CD4-positive, alpha-beta T cell treated with Interleukin-4 for 1 hour (primary cell): ENCODE data around the gene DALRD3.

Experiments
- DNase-seq, 2 donors: peaks; one replicate each; pipeline ENCODE4 v3.0.0-alpha.2; 2020 to 2022

Gene DALRD3

DNA sequence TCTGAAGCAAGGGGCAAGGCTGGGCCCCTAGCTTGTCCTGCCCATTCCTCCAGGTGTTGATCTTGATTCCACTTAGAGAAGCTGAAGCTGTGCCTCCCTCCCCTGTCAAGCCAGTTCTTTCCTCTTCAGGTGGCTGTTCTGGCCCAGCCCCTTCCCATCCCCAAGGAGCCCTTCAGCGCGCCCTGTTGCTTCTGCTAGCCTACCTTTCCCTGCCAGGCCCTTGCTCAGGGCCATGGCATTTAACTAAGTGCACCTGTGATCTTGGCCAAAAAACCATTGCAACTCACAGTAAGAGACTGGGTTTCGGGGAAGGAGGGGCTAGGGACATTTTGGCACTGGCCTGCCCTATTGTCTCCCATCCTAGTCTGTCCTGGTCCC is 13.1 kb downstream of the DALRD3 start:
- no peak for DNase-seq

DNA sequence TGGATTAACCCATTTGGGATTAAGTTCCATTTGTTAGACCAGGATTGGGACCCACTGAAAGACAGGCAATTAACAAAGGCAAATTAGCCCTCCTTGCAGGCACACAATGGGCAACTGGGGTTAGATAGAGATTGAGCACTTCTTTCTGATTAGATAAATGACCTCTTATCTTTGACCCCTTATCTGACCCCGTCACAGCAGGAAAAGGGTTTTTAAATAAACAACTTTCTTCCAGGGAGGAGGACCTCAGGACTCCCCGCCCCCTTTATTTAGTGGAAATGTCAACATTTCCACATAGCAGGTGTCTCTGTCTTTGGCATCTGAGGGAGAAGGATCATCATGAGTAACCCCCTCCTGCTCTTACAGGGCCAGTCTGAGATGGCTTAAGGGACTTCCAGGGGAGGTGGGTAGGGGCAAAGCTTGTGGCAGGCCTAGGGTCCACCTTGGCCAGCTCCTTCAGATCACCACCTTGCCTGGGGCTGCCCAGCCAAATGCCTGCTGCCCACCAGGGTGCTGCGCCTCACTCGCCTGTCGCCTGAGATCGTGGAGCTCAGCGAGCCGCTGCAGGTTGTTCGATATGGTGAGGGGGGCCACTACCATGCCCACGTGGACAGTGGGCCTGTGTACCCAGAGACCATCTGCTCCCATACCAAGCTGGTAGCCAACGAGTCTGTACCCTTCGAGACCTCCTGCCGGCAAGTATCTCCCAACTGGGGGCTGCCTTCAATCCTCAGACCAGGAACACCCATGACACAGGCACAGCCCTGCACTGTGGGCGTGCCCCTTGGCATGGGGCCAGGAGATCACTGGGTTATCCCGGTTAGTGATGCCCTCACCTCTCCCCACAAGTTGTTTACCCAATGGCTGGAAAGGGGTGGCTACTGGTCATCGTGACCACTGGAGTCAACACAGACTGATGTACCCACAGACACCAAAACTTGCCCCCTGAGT is 13.8 kb downstream of the DALRD3 start:
- no peak for DNase-seq

DNA sequence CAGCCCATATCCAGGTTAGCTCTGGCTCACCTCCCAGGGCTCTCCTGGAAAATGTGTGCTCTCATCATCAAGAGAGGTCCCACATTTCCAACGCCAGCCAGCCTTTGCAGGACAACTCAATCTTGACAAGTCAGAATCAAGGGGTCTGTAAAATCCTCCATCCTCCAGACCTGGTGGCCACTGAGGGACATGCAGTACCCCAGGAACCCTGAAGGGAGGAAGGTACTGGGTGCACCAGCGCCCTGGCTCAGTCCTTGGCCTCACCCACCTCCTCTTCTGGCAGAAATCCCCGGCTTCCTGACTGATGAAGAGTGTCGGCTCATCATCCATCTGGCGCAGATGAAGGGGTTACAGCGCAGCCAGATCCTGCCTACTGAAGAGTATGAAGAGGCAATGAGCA is 17.2 kb downstream of the DALRD3 start:
- DNase-seq, result no peak

DNA sequence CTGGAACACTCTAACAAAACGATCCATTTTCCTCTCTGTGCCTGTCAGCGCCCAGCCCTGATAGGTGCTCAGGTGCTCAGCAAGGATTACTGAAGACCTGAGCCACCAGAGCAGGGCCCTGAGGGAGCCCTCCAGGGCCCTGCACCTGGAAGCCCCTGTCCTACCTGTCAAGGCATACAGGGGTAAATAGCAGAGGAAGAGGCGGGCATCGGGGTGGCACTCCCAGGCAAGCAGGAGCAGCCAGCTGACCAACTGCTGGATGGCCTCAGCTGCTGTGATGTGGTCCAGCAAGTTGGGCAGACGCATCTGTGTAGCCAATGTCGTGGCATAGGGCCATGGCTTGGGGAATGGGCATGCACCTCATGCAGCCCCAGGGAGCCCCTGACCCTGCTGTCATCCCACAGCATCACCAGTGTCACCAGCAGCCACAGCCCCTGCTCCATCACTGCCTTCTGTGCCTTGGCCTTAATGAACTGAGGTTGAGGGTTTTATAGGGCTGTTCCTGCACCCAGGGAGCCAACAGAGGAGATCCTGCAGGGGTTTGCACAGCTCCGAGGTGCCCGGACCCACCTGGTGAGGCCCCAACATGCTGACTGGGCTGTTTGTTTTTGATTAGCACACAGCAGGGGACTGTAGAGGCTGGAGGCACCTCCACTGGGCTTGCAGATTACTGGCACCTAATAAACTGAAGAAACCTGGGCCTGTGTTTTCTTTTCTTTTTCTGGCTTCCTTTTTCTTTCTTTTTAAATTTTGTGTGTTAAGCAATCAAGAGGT is 19.1 kb downstream of the DALRD3 start:
- no peak for DNase-seq

DNA sequence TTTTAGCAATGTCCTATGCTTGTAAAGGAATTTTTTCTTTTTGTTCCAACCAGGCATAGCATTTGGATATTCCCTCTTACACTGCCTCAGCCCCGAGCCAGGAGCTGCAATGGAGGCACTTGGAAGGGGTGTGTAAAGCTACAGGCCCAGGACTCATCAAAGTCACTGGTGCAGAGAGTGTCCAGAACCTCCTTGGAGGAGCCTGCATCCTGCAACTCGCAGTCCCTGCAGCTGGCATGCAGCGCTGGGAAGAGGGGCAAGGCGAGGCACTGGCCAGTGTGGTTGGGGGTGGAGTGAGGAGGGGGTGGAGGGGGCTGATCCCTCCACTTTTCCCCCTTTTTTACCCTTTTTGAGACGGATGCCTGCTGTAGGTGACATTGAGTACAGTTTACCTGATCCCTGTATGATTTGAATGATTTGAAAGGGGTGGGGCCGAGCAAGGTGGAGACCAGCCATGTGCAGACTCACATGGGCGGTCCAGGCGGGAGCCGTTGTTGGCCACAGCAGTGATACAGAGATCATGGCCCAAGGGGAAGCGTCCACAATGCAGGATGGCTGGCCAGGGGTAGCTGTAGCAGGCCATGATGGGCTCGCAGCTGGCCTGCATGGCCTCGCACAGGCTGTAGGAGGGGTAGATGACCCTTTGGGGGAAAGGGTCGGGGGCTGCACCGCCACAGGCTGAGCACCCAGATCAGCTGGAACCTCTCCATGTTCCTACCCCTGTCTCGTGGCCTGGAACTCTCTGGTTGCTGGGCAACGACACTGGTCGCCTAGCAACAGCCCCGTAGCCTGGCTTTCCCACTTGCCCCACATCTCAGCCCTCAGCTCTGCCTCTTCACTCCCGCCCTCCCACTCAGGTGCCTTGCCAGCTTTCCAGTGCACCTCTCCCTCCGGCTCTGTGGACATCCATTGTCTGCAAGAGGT is 20.4 kb downstream of the DALRD3 start:
- DNase-seq, result no peak

DNA sequence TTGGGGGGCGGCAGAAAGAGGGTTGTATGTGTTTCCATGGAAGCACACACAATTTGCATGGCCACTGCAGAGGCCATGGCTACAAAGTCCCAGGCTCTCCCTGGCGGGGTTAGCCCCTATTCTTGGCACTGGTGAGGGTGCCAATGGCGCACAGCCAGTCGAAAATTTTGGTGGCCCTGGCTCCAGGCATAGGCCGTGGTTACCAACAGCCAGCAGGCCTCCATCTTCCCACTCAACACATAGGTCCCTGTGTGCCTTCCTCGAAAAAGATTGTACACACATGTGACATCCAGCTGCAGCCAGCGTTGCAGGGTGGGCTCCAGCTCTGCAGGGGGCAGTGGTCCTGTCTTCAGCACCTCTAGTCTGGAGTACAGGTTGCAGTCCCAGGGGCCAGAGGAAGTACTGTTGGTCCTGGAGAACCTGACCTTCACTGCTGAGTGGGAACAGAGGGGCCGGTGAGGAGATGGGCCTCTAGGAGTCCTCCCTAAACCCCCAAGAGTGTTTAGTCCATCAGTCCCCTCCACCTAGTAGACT is 21.2 kb downstream of the DALRD3 start:
- DNase-seq, result no peak

DNA sequence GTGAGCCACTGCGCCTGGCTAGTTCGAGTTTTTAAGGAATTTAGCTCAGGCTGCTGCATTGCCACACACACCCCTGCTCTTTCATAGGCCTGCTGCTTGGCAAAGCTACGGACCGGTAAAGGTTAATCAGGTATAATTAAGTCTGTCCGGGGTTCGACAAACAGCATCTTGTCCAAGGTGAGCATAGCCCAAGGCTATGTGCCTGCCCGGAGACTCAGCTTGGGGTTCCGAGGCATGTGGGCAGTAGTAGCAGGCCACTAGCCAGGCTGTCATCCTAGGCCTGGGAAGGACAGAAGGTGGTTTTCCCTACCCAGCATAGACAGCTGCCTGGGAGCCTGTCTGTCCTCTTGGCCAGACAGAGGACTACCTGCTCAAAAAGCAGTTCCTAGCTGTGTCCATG is 21.7 kb downstream of the DALRD3 start:
- no peak for DNase-seq

DNA sequence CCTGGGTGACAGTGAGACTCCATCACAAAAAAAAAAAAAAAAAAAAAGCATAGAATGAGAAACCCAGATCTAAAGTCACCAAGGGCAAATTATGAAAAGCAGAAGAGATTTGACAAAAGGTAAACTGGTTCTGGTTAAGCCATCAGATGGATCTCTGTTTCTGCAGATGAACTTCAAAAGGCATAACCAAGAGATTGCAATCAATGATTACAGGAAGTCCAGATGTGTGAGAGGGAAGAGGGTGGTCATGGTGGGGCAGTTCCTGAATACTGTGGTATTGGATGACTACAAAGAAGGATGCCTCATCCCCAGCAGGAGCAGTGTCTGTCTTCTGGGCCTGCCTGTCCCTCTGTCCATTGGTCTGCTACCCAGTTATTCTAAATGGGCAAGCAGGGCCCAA is 24.5 kb downstream of the DALRD3 start:
- DNase-seq, result no peak

DNA sequence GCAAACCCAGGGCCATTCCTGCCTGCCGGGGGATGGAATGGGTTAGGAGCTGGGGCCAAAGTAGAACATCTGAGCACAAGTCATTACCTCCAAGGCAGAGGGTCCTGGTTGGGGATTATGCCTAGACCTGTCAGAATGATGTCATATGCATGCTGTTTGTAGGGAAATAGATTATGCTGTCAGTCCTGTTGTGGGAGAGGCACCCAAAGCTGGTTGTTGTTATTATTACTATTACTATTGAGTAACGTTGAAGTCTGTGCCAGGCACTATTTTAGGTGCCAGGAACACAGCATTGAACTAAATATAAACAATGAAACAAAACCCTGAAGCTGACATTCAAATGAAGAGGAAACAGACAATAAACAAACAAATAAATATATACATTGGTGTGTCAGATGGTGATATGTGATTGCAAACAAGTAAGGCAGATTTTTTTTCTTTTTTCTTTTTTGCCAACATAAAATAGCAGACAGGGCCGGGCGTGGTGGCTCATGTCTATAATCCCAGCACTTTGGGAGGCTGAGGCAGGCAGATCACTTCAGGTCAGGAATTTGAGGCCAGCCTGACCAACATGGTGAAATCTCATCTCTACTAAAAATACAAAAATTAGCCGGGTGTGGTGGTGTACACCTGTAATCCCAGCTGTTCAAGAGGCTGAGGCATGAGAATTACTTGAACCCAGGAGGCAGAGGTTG is 26.4 kb downstream of the DALRD3 start:
- no peak for DNase-seq

DNA sequence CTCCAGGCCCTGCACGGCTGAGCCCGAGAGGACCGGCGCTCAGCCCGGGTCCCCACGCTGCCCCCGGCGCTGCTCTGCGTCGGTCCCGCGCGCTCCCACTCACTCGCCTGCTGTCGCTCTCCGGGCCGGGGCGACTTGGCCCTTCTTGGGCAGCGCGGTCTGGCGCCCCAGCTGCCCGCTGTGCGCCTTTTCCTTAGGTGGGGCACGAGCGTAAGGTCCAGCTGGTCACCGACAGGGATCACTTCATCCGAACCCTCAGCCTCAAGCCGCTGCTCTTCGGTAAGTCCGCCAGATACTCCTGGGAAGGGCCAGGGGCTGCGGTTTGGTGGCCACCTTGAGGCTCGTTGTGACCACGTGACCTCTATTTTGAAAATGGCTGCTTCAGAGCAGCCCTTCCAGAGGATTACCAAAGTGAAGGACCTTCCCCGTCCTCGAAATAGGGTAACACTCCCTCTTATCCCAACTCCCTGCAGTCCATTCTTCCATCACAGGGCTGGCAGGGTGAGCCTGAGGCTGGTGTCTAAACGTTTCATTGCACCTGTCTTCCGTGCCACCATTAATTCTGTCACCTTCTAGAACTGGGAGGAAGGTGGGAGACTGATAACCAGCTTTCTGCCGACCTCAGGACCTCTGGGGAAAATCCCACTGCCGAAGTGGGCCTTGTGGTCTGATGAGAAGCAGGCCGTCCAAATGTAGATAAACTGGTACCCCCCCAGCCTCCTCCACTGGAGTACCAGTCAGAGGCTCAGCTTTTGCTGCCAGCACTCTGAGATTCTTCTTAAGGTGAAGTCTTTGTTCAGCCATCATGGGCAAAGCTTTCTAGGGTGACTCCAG is 27.5 kb downstream of the DALRD3 start:
- peak in 1 of 2 donors; percentile 40 for DNase-seq

DNA sequence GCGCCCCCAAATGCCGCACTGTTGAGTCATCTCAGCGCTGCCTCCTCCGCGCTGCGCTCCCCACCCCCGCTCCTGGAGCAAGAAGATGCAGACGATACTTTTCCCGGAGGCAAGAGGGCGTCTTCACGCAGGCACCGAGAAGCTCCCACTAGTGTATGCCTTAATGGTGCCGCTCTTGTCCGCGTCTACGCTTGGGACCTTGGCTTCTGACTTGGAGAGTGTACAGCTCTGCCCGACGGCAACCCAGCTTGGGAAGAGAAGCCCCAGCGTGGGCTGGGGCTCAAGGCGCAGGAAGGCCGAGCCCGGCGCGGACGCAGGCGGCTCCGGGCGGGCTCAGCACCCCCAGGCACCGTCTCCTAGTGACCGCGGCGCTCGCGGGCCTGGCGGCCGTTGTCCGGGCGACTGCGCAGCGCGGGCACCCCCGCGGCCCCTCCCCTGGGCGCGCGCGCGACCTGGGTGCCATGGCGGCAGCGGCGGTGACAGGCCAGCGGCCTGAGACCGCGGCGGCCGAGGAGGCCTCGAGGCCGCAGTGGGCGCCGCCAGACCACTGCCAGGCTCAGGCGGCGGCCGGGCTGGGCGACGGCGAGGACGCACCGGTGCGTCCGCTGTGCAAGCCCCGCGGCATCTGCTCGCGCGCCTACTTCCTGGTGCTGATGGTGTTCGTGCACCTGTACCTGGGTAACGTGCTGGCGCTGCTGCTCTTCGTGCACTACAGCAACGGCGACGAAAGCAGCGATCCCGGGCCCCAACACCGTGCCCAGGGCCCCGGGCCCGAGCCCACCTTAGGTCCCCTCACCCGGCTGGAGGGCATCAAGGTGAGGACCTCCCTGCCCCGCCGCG is 28.4 kb downstream of the DALRD3 start, which contains the start of gene P4HTM:
P4HTM (plus strand) TSS at position 446 of the 840 bp plus-strand sequence; CDS start at position 462, 16 bp downstream.
- peak; percentile 71 to 72 for DNase-seq

DNA sequence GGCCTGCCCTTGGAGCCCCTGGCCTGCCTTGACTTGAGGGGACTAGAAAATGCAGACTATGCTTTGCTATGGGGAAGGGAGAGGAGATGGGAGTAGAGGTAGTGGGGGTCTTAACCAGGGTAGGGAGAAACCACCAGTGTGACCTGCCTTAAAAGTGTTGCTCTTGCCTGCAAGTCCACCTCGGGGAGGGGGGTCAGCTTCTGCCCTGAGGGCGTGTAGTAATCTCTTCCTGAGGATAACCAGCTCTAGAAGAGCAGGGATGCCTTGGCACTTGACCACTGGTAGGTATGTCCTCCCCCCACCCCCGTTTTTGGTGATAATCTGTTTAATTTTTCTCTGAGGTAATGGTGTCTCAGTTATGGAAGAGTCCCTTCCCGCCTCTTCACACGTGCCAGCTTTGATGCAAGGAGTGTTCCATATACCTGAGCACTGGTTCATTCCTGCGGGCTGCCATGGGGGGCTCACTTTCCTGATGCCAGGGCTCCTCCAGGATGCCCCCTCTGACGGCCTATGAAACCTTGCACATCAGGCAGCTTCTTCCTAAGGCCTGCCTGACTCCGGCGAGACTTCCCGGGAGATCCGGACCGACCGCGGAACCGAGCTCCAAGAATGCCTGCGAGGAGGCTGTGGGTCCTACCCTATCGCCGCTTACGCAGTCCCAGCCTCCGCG is 29.1 kb downstream of the DALRD3 start:
- no peak for DNase-seq

DNA sequence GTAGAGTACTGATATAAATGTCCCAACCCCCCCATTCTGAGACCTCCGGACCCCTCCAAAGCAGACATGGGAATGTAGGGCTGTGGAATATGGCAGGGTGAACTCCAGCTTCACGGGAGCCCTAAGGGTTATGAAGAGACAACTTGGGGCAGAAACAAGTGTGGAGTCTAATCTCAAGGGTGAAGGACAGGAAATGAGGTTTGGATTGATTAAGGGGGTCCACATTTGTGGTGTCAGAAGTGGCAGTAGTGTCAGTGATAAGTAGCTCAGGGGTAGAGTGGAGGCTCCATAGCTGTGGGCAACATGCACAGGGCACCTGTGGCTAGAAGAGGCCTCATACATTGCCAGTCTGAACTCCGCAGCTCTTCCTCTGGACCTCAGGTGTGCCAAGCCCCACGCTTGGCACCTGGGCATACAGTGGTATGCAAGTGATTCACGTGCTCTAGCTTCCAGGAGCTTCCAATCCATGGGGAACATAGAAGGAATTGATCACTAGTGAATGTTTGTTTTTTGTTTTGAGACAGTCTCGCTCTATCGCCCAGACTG is 32.5 kb downstream of the DALRD3 start:
- no peak for DNase-seq

DNA sequence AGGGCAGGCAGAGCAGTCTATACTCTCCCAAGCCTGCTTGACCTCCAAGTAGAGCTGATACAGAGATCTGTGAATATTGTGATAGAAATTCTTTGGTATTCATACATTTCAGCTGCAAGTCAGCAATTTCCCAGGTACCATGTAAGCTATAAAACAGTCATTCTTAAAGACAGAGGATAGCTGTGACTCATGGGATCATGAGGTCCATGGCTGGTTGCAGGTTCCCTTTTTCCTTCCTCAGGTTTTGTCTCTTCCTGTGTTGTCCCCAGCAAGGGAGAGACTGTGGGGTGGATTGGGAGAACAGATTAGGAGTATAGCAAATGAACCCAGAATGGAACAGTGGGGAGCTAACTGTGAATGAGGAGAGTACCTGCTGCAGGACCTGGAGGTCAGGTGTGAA is 33.7 kb downstream of the DALRD3 start:
- DNase-seq, result no peak

DNA sequence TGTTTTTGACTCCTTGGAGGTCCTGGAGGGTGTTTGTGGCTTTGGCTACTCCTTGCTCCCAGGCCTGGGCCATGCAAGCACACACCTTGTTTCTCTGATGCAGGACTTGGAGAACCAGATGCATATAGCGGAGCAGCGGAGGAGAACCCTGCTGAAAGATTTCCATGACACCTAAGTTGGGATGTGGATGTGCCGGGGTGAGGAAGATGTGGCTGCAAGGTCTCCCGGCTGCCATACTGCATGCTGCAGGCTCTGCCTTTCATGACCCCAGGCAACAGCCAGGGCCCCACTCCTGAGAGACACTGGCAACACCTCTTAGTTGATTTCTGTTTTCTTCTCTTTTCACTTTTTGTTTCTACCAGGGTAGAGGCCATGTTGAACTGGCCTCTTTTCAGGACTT is 35.3 kb downstream of the DALRD3 start:
- no peak for DNase-seq

DNA sequence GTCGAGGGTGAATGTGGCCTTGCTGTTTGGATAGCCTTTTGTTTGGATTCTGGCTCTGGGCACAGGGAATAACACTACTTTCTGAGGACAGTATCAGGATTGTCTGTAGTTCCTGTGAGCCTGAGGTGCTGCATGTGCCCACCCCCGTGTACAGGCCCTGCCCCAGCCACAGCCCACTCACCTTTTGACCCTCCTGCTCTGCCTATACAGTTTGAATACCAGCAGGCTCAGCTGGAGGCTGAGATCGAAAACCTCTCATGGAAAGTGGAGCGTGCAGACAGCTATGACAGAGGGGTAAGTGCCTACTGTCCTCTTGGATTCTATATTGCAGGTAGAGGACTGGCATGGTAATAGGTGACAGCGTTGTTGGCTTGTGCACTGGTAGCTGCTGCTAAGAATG is 35.7 kb downstream of the DALRD3 start:
- DNase-seq, result no peak

DNA sequence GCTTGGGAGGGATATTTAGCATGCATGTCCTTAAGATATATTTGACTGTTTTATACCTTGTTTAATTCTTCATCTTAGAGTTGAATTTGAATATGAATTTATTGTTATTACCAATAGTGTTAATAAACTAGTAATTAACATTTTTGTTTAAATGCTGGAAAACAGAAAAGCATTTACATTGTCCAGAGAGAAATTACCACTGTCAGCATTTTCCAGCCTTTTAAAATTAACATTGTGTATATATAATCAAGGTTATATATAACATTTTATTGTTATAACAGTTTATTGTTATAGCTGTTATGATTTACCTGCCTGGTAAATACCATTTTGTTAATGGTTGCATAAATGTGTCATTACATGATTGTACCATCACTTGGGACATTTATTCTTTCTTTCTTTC is 36.4 kb downstream of the DALRD3 start:
- DNase-seq, result no peak

DNA sequence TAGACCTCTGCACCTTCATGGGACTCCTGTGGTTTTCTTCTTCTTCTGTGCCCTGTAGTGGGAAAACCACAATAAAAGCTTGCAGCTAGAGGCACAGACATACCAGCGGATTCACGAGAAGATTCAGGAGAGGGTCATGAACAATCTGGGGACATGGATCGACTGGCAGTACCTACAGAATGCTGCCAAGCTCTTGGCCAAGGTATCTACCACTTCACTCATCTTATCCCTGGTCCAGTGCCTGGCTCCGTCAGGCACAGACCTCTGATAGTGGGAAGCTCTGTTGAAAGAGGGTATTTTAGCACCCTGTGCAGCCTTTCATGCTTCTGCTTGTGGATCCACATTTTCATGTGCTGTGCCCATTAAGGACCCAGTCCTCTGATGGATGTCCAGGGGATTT is 38.1 kb downstream of the DALRD3 start:
- DNase-seq, result no peak

DNA sequence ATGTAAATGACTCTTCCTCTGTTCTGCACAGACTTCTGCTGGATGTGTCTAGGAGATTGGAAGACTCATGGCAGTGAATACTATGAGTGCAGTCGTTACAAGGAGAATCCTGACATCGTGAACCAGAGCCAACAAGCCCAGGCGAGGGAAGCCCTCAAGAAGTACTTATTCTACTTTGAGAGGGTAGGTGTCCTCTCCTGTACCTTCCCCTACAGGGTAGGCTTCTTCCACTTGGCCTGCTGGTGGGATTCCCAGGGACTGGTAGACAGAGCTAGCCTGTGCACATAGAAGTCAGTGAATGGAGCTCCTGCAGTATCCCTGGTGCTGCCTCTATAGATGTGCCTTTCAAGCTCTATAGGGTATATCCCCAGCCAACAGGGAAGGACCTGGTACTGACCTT is 38.9 kb downstream of the DALRD3 start:
- DNase-seq, result no peak
